Nephron (organoid): ENCODE results near the gene CREBL2.
"Not testable (repeated sequence)": the region's sequence is repeated elsewhere in the genome, so short reads cannot be mapped to it uniquely, and the experiment has no call there.

Experiments used
- H3K27ac Mint-ChIP-seq, 3 experiments: 2 replicates each; pipeline ENCODE4 v1.8.0; 2020; ENCODE audit warnings: mixed read lengths in 3 of 3, mild to moderate bottlenecking in 2 of 3, moderate library complexity in 1 of 3
- H3K27me3 Mint-ChIP-seq: 2 replicates; pipeline ENCODE4 v1.8.0; 2021; ENCODE audit warnings: low read depth, mild to moderate bottlenecking, moderate library complexity, mixed read lengths
- H3K36me3 Mint-ChIP-seq: 2 replicates; pipeline ENCODE4 v1.8.0; 2020; ENCODE audit warnings: low read depth, mixed read lengths
- H3K4me1 Mint-ChIP-seq: 2 replicates; pipeline ENCODE4 v1.8.0; 2020; ENCODE audit warnings: mixed read lengths
- H3K4me3 Mint-ChIP-seq, 3 experiments: 2 replicates each; pipeline ENCODE4 v1.8.0; 2020; ENCODE audit warnings: mild to moderate bottlenecking in 3 of 3, mixed read lengths in 3 of 3, moderate library complexity in 2 of 3
- H3K9me3 Mint-ChIP-seq: 2 replicates; pipeline ENCODE4 v1.8.0; 2020; ENCODE audit warnings: mixed read lengths
- TF ChIP-seq, protein P1 (sequence below), 3 experiments: fragments of 200-600 bp; sonication (generic); IDR thresholded peaks; one replicate each; pipeline ENCODE4 v1.5.0; 2021; ENCODE audit warnings: antibody characterized with exemption in 3 of 3; ENCODE audit not compliant: unreplicated experiment in 3 of 3

Gene CREBL2

DNA sequence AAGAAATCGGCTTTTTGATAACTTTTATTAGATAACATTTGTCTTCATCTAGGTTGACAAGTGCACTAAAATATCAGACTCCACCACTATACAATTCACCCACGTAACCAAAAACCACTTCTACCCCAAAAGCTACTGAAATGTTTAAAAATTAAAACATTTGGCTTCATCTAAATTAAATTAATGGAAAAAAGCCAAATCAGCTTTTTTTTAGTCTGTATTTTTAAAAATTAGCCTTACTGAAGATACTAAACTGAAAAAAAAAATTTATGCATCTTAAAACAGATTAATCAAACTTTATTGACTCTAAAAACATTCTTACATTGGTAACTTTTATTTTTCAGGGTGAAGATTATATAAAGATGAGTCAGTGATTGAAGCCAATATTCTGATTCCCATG lies 30.0 kb downstream of the CREBL2 start:
- Mint-ChIP-seq H3K4me3 (no peak overlapping the region), H3K27me3 (no peaks in the 10 kb centered on the region), H3K27ac (no peak overlapping the region), H3K4me1 (no peaks in the 10 kb centered on the region), H3K36me3 (peaks cover 85% of the 10 kb centered on the region), H3K9me3 (peaks cover 17% of the 10 kb centered on the region)
- TF ChIP-seq, protein P1, sequence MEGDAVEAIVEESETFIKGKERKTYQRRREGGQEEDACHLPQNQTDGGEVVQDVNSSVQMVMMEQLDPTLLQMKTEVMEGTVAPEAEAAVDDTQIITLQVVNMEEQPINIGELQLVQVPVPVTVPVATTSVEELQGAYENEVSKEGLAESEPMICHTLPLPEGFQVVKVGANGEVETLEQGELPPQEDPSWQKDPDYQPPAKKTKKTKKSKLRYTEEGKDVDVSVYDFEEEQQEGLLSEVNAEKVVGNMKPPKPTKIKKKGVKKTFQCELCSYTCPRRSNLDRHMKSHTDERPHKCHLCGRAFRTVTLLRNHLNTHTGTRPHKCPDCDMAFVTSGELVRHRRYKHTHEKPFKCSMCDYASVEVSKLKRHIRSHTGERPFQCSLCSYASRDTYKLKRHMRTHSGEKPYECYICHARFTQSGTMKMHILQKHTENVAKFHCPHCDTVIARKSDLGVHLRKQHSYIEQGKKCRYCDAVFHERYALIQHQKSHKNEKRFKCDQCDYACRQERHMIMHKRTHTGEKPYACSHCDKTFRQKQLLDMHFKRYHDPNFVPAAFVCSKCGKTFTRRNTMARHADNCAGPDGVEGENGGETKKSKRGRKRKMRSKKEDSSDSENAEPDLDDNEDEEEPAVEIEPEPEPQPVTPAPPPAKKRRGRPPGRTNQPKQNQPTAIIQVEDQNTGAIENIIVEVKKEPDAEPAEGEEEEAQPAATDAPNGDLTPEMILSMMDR (IDR thresholded peaks at IDR 0.05; ENCODE audit: unreplicated experiment in 3 of 3): no peak

DNA sequence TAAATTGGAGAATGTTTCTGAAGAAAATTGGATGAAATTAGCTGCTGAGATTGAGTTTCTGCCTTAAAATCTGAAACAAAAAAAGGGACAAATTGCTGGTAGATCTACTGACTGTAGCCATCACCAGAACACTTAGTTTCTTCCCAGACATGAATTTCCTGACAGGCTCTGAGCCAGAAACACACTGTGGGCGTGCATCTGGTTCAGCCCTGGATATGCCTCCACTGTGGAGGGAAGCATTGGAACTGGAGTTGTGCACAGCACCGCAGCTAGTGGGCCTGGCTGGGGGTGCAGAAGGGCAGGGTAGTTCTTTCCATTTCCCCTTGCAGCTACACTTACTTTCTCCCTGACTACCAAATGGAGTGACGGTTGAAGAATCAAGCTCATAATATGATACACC lies 31.2 kb downstream of the CREBL2 start:
- no peak overlapping the region for H3K27ac Mint-ChIP-seq
- TF ChIP-seq, protein P1 (IDR thresholded peaks at IDR 0.05; ENCODE audit: unreplicated experiment in 3 of 3): no peak
- no peaks in the 10 kb centered on the region for H3K27me3 Mint-ChIP-seq
- H3K36me3 Mint-ChIP-seq: peaks cover 84% of the 10 kb centered on the region
- no peak overlapping the region for H3K4me3 Mint-ChIP-seq
- H3K4me1 Mint-ChIP-seq: no peaks in the 10 kb centered on the region
- peaks cover 29% of the 10 kb centered on the region for H3K9me3 Mint-ChIP-seq

DNA sequence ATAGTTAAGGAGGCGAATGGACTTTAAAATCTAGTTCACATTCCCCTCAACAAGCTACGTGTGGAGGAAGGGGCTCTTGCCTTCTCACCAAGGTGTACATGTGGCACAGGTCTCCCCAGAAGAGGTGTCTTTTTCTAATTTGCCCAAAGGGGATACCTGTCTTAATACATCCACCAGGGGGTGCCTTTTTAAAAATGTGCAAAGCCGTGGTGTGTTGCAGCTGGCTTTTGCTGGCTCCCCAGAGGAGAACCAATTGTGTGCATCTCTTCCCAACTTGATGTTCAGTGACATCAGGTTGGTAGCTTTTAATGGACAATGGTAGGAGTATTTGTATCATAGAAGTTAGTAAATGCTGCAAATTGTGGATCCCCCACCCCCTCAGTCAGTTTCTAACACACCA lies 33.8 kb downstream of the CREBL2 start:
- no peak overlapping the region for H3K27ac Mint-ChIP-seq
- H3K9me3 Mint-ChIP-seq: peaks cover 37% of the 10 kb centered on the region
- H3K36me3 Mint-ChIP-seq: peaks cover 67% of the 10 kb centered on the region
- TF ChIP-seq, protein P1 (IDR thresholded peaks at IDR 0.05; ENCODE audit: unreplicated experiment in 3 of 3): no peak
- no peaks in the 10 kb centered on the region for H3K27me3 Mint-ChIP-seq
- no peaks in the 10 kb centered on the region for H3K4me1 Mint-ChIP-seq
- H3K4me3 Mint-ChIP-seq: no peak overlapping the region

DNA sequence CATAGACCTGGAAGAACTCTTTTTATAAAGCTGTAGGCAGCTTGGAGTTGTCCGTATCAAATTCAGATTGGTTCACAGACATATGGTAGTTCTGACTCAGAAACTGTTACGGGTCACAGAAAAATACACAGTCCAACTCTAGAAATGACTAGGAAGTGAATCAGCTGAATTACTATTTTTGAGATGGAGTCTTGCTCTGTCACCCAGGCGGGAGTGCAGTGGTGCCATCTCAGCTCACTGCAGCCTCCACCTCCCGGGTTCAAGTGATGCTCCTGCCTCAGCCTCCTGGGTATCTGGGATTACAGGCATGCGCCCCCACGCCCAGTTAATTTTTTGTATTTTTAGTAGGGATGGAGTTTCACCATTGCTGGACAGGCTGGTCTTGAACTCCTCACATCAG lies 34.3 kb downstream of the CREBL2 start:
- not testable (repeated sequence) for H3K4me1 Mint-ChIP-seq, H3K27me3 Mint-ChIP-seq, H3K4me3 Mint-ChIP-seq, H3K27ac Mint-ChIP-seq
- peaks cover 62% of the 10 kb centered on the region for H3K36me3 Mint-ChIP-seq
- H3K9me3 Mint-ChIP-seq: peaks cover 34% of the 10 kb centered on the region

DNA sequence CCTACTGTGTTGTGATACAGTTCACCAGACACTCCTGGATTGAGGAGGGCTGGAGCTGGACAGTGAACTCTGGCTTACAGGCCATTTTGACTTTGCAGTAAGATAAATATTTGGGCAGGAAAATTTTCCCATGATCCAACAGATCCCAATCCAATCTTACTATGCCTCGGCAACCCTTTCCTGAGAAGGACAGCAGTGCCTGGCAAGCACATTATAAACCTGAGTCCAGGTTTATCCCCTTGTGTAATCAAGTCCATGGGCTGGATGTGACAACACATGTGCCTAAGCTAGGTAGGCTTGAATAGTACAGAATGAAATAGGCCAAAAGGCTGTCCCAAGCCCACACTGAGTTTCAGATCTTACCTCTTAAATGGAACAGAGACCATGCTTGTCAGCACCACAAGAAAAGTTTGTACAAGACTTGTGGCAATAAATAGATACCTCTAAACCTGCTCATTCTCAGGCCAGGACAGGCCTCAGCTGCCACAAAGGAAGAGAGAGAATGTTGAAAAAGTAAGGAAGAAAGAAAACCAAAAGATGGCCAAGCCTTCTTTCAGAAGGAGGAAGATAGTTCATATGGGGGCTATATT lies 34.9 kb downstream of the CREBL2 start:
- no peak overlapping the region for H3K27ac Mint-ChIP-seq
- H3K4me3 Mint-ChIP-seq: no peak overlapping the region
- H3K9me3 Mint-ChIP-seq: peaks cover 36% of the 10 kb centered on the region
- TF ChIP-seq, protein P1 (IDR thresholded peaks at IDR 0.05; ENCODE audit: unreplicated experiment in 3 of 3): no peak
- no peaks in the 10 kb centered on the region for H3K27me3 Mint-ChIP-seq
- H3K4me1 Mint-ChIP-seq: no peaks in the 10 kb centered on the region
- peaks cover 59% of the 10 kb centered on the region for H3K36me3 Mint-ChIP-seq

DNA sequence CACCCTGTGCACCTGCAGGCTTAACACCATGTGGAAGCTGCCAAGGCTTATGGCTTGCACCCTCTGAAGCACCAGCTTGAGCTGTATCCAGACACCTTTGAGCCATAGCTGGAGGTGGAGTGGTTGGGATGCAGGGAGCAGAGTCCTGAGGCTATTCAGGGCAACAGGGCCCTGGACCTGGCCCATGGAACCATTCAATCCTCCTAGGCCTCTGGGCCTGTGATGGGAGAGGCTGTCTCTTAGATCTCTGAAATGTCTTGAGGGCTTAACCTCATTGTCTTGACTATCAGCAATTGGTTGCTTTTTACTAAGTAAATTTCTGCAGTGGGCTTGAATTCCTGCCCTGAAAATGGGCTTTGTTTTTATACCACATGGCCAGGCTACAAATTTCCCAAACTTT lies 36.6 kb downstream of the CREBL2 start:
- Mint-ChIP-seq H3K27ac (no peak overlapping the region), H3K27me3 (no peaks in the 10 kb centered on the region), H3K9me3 (peaks cover 42% of the 10 kb centered on the region), H3K4me3 (no peak overlapping the region), H3K36me3 (peaks cover 42% of the 10 kb centered on the region), H3K4me1 (no peaks in the 10 kb centered on the region)
- TF ChIP-seq, protein P1 (IDR thresholded peaks at IDR 0.05; ENCODE audit: unreplicated experiment in 3 of 3): no peak
